ENCODE results near the gene PKMYT1. TPM values are rescaled to one million over a fixed set of nuclear protein-coding genes. Genes with fewer than 3 reads are reported as not detected.

Gene PKMYT1
- total and polyA plus RNA-seq, 2 of the 4 experiments (the other 2 are of a cell fraction) = 1.8 to 14.9 TPM

- ATAC-seq (ENCODE audit: low read depth) (no peak), DNase-seq (no peak)
- Histone ChIP-seq H3K18ac (ENCODE audit: low read depth, low read length) (no peak overlapping the region), H3K36me3 (ENCODE audit: control insufficient read depth, insufficient read depth, low read length) (no peaks in the 10 kb centered on the region), H4K5ac (ENCODE audit: low read depth, low read length) (no peak overlapping the region), H3K4me3 (ENCODE audit: insufficient read depth, low read depth, low read length) (no peak overlapping the region), H3K4ac (ENCODE audit: low read depth, low read length) (no peak overlapping the region), H3K9me3 (ENCODE audit: control insufficient read depth, insufficient read depth, low read length) (no peaks in the 10 kb centered on the region; the same call in 1 of the 2 replicates), H3K27me3 (ENCODE audit: control insufficient read depth, insufficient read depth, low read length) (peaks cover 61% of the 10 kb centered on the region), H3K23ac (ENCODE audit: low read depth, low read length) (no peak overlapping the region; the same call in 1 of the 2 replicates), H2AK5ac (ENCODE audit: low read depth, low read length) (no peak overlapping the region), H2AFZ (replicated peaks; ENCODE audit: low read length, poor library complexity) (no peak overlapping the region), H4K20me1 (ENCODE audit: insufficient read depth, low read length) (peaks cover 15% of the 10 kb centered on the region; the same call in 1 of the 2 replicates), H3K56ac (ENCODE audit: extremely low read depth, insufficient read depth, low read length) (no peak overlapping the region), H3K4me2 (ENCODE audit: low read depth, low read length) (no peak overlapping the region), H3K14ac (replicated peaks; ENCODE audit: low read depth, low read length) (no peak overlapping the region), H2BK120ac (ENCODE audit: low read depth, low read length) (no peak overlapping the region), H2BK5ac (ENCODE audit: low read depth, low read length, poor library complexity, severe bottlenecking) (no peak overlapping the region), H2AK9ac (replicated peaks; ENCODE audit: low read depth, low read length, poor library complexity) (no peak overlapping the region), H3K4me1 (ENCODE audit: control insufficient read depth, insufficient read depth, low read length) (peaks cover 3% of the 10 kb centered on the region; the same call in 1 of the 2 replicates), H3K79me1 (ENCODE audit: low read depth in 1 of 2, low read length in 2 of 2) (no peaks in the 10 kb centered on the region), H2BK20ac (ENCODE audit: low read depth, low read length) (no peak overlapping the region), H3K9ac (ENCODE audit: low read depth, low read length) (no peak overlapping the region), H2BK15ac (ENCODE audit: low read depth, low read length) (no peak overlapping the region), H4K91ac (ENCODE audit: insufficient read depth, low read depth, low read length) (no peak overlapping the region), H3K27ac (ENCODE audit: insufficient read depth, low read length) (no peak overlapping the region), H3K9me1 (ENCODE audit: insufficient read depth, low read length) (no peaks in the 10 kb centered on the region), H4K8ac (ENCODE audit: low read depth in 2 of 2, low read length in 2 of 2) (no peak overlapping the region)
- BruUV-seq (replicated peaks) = no TSS peak
- ChIA-PET POLR2A (ENCODE audit: unreplicated experiment) (no interaction called here), CTCF (no interaction called here)
- in situ Hi-C loops (cut with MboI; ENCODE audit: low sequenced_read_pairs) = no loop called here
- no peak for TF ChIP-seq RAD21 (IDR thresholded peaks at IDR 0.05; ENCODE audit: low read length)
- no peak for TF ChIP-seq CHD1 (IDR thresholded peaks at IDR 0.05; ENCODE audit: low read depth, low read length)
- TF ChIP-seq MAFK (IDR thresholded peaks at IDR 0.05; ENCODE audit: low read depth, low read length) = no peak
- TF ChIP-seq ELK1 (IDR thresholded peaks at IDR 0.05; ENCODE audit: borderline replicate concordance, low read depth, low read length) = no peak
- TF ChIP-seq USF2 (IDR thresholded peaks at IDR 0.05; ENCODE audit: low read depth, low read length) = no peak
- TF ChIP-seq MXI1 (IDR thresholded peaks at IDR 0.05; ENCODE audit: borderline replicate concordance, low read depth, low read length) = no peak
- no peak for TF ChIP-seq POLR2A (IDR thresholded peaks at IDR 0.05; ENCODE audit: low read depth, low read length)
- no peak for TF ChIP-seq RCOR1 (IDR thresholded peaks at IDR 0.05; ENCODE audit: insufficient replicate concordance, low read length)
- TF ChIP-seq BHLHE40 (IDR thresholded peaks at IDR 0.05; ENCODE audit: low read depth, low read length) = no peak
- TF ChIP-seq CEBPB (IDR thresholded peaks at IDR 0.05; ENCODE audit: low read depth, low read length) = no peak
- no peak for TF ChIP-seq SMC3 (IDR thresholded peaks at IDR 0.05; ENCODE audit: low read depth, low read length)
- no peak for TF ChIP-seq FOS (IDR thresholded peaks at IDR 0.05; ENCODE audit: low read depth, low read length)
- TF ChIP-seq NFE2L2 (IDR thresholded peaks at IDR 0.05; ENCODE audit: low read depth, low read length) = no peak
- 16% methylated on average over 7 of the region's 28 CpGs; no CpG with 5 or more reads in 1 of the 2 experiments for WGBS, 2 experiments (ENCODE audit: extremely low coverage in 2 of 2, insufficient read length in 1 of 2)
- dilution Hi-C loops (cut with HindIII; ENCODE audit: low sequenced_read_pairs, unreplicated experiment) = no loop called here
- intact Hi-C loops (cut with micrococcal nuclease) = no loop called here
Measured at GRCh38 chr16:2962334-2963073, 17.7 kb downstream of the PKMYT1 start.
